Nephron (organoid): ENCODE data around the gene LENG9.

Experiments
- H3K27ac Mint-ChIP-seq, 3 experiments: 2 replicates each; pipeline ENCODE4 v1.8.0; 2020; ENCODE audit warnings: mixed read lengths in 3 of 3, mild to moderate bottlenecking in 2 of 3, moderate library complexity in 1 of 3
- H3K27me3 Mint-ChIP-seq: 2 replicates; pipeline ENCODE4 v1.8.0; 2021; ENCODE audit warnings: low read depth, mild to moderate bottlenecking, moderate library complexity, mixed read lengths
- H3K36me3 Mint-ChIP-seq: 2 replicates; pipeline ENCODE4 v1.8.0; 2020; ENCODE audit warnings: low read depth, mixed read lengths
- H3K4me1 Mint-ChIP-seq: 2 replicates; pipeline ENCODE4 v1.8.0; 2020; ENCODE audit warnings: mixed read lengths
- H3K4me3 Mint-ChIP-seq, 3 experiments: 2 replicates each; pipeline ENCODE4 v1.8.0; 2020; ENCODE audit warnings: mild to moderate bottlenecking in 3 of 3, mixed read lengths in 3 of 3, moderate library complexity in 2 of 3
- H3K9me3 Mint-ChIP-seq: 2 replicates; pipeline ENCODE4 v1.8.0; 2020; ENCODE audit warnings: mixed read lengths
- TF ChIP-seq, protein P1 (sequence below), 3 experiments: fragments of 200-600 bp; sonication (generic); IDR thresholded peaks; one replicate each; pipeline ENCODE4 v1.5.0; 2021; ENCODE audit warnings: antibody characterized with exemption in 3 of 3; ENCODE audit not compliant: unreplicated experiment in 3 of 3

Gene LENG9

DNA sequence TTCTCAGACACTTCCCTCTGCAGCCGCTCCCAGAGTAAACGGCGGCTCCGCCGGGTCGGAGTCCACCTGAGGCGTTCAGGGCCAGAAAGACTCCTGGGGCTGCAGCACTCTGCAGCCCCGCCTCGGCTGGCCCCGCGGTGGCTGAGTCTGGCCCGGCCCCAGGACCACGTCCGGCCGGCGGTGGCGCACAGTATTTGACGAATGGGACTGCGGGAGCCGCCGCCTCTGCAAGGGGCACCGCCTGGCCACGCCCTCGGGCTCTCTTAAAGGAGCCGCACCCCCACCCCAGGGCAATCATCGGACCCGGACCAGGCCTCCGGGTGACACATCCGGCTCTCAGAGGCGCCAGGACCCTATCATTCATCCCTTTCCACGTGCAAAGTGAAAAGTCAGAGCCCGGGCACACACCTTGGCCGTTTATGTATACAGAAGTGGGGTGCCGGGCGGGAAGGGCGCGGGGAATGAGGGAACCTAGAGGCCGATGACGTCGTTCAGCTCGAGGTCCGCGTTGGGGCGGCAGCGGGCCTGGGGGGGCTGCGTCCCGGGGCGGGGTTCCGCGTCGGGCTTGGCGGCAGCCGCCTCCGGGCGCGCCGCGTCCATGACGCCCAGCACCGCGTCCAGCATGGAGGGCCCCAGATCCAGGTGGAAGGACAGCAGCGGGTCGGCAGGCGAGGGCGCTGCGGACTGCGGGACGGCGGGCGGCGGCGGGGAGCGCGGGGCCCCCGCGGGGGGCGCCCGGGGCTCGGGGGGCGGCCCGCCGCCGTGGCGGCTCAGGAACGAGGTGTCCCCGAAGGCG is 1.2 kb upstream of the LENG9 start:
- TF ChIP-seq, protein P1, sequence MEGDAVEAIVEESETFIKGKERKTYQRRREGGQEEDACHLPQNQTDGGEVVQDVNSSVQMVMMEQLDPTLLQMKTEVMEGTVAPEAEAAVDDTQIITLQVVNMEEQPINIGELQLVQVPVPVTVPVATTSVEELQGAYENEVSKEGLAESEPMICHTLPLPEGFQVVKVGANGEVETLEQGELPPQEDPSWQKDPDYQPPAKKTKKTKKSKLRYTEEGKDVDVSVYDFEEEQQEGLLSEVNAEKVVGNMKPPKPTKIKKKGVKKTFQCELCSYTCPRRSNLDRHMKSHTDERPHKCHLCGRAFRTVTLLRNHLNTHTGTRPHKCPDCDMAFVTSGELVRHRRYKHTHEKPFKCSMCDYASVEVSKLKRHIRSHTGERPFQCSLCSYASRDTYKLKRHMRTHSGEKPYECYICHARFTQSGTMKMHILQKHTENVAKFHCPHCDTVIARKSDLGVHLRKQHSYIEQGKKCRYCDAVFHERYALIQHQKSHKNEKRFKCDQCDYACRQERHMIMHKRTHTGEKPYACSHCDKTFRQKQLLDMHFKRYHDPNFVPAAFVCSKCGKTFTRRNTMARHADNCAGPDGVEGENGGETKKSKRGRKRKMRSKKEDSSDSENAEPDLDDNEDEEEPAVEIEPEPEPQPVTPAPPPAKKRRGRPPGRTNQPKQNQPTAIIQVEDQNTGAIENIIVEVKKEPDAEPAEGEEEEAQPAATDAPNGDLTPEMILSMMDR (IDR thresholded peaks at IDR 0.05; ENCODE audit: unreplicated experiment in 3 of 3), result no peak
- Mint-ChIP-seq H3K27me3 (peaks cover 11% of the 10 kb centered on the region), H3K4me3 (peak overlapping the region; percentile 88), H3K9me3 (no peaks in the 10 kb centered on the region), H3K36me3 (peaks cover 31% of the 10 kb centered on the region), H3K27ac (peak overlapping the region; percentile 95 to 99 (median 97)), H3K4me1 (peaks cover 27% of the 10 kb centered on the region)

DNA sequence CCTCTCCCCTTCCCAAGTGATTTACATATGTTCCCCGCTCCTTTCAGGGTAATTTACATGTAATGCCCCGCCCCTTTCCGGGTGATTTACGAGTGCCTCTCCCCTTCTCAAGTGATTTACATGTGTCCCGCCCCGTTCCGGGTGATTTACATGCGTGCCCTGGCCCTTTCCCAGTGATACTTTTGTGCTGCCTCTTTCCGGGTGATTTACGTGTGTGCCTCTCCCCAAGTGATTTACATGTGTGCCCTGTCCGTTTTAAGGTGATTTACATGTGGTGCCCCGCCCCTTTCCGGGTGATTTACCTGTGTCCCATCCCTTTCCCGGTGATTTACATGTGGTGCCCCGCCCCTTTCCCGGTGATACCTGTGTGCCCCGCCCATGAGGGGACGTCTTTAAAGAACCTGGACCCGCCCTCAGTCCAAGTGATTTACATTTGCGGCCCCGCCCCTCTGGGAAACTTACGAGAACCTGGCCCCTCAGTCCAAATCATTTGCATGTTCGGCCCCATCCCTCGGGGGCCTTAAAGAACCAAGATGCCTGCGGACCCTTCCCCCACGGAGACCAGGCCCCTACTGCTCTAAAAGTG is 559 bp upstream of the LENG9 start:
- TF ChIP-seq, protein P1 (IDR thresholded peaks at IDR 0.05; ENCODE audit: unreplicated experiment in 3 of 3), result no peak
- peaks cover 28% of the 10 kb centered on the region for H3K4me1 Mint-ChIP-seq
- H3K4me3 Mint-ChIP-seq, result peak overlapping the region; percentile 88
- H3K27ac Mint-ChIP-seq, result peak overlapping the region; percentile 95 to 99 (median 97)
- H3K27me3 Mint-ChIP-seq, result peaks cover 4% of the 10 kb centered on the region
- H3K9me3 Mint-ChIP-seq, result no peaks in the 10 kb centered on the region
- peaks cover 31% of the 10 kb centered on the region for H3K36me3 Mint-ChIP-seq

DNA sequence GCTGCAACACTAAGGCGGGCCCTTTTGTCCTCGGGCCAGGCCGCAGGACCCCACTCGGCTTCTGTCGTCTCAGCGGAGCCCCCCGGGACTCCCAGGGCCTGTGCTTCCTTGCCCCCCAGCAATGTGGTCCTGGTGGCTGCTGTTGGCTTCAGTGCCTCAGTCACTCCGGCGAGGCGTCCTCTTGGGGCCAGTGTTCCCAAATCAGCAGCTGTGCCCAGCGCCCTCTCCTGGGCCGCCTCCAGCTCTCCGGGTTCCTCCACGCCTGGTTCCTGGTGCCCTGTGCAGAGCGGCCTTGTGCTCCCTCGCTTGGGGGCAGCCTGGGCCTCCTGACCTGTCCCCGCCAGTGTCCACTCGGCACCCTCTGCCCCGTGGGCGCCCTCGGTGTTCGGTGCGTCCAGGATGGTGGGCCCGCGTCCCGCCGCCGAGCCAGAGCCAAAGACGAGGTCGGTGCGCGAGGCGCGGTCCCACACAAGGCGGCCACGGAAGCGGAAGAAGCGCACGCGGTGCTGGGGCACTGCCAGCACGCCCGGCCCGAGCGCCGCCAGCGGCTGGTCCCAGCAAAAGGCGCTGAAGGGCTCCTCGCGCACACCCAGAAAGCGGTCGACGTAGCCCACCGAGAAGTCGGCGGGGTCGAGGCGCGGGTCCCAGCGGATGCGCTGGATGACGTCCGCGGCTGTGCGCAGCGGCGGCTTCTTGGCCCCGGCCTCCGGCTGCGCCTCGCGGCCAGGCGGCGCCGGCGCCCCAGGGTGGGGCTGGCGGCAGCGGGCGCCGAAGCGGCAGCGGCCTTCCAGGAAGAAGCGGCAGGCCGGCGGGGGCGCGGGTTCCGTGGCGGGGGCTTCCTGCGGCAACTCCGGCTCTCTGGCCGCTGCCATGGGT is 685 bp downstream of the LENG9 start:
- Mint-ChIP-seq H3K4me3 (peak overlapping the region; percentile 68 to 86 (median 68)), H3K36me3 (peaks cover 38% of the 10 kb centered on the region), H3K27ac (peak overlapping the region in 2 of 3 experiments; percentile 14 to 95), H3K9me3 (no peaks in the 10 kb centered on the region), H3K27me3 (peaks cover 4% of the 10 kb centered on the region), H3K4me1 (peaks cover 31% of the 10 kb centered on the region)
- TF ChIP-seq, protein P1 (IDR thresholded peaks at IDR 0.05; ENCODE audit: unreplicated experiment in 3 of 3), result peak in 2 of 3 experiments; percentile 10

DNA sequence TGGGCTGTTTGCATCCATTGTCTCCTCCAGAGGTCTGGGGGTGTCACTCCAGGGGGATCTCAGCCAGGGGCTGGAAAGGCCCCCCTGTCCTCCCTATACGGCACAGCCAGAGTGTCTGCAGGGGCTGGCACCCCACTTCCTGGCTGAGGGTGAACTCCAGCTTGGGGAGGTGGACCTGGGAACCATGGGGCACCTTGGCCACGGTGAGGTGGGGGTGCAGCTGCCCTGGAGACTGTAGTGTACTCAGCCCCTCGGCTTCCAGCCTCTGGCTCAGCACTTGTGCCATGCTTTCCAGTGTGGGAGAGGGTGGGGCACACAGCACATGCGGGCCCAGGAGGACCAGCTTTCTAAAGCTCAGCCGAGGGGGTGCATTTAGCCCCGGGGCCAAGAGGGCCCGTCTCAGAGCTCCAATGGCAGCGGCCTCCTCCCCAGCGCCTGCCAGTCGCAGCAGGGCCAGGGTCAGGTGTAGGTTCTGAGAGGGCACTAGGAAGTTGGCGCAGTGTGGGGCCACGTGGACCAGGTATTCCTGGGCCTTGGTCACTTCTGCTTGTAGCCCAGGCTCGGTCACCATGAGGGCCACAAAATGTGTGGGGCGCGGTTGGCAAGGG is 1.4 kb downstream of the LENG9 start:
- TF ChIP-seq, protein P1 (IDR thresholded peaks at IDR 0.05; ENCODE audit: unreplicated experiment in 3 of 3), result no peak
- no peaks in the 10 kb centered on the region for H3K9me3 Mint-ChIP-seq
- H3K27ac Mint-ChIP-seq, result peak overlapping the region; percentile 96 to 98 (median 97)
- peaks cover 31% of the 10 kb centered on the region for H3K4me1 Mint-ChIP-seq
- peak overlapping the region; percentile 68 to 86 (median 86) for H3K4me3 Mint-ChIP-seq
- peaks cover 41% of the 10 kb centered on the region for H3K36me3 Mint-ChIP-seq
- H3K27me3 Mint-ChIP-seq, result peaks cover 4% of the 10 kb centered on the region

DNA sequence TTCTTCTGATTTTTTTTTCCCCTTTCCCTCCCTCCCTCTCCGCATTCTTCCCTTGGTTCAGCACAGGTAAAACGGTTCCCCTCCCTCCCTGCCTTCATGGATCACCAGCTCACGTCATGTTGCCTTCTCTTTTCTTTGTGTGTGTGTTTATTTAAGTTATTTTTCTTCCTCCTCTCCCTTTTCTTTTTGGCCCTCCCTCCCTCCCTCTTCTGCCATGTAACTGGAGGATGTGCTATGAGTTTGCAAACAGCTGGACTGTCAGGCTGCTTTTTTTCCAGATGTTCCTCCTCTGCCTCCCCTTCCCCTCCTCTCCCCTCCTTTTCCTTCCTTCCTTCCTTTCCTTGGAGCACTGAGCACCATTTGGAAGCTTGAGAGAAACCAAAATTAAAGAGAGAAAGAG is 2.0 kb downstream of the LENG9 start:
- no peaks in the 10 kb centered on the region for H3K9me3 Mint-ChIP-seq
- peak overlapping the region; percentile 96 to 98 (median 97) for H3K27ac Mint-ChIP-seq
- H3K36me3 Mint-ChIP-seq, result peaks cover 41% of the 10 kb centered on the region
- TF ChIP-seq, protein P1 (IDR thresholded peaks at IDR 0.05; ENCODE audit: unreplicated experiment in 3 of 3), result no peak
- H3K4me3 Mint-ChIP-seq, result peak overlapping the region; percentile 68 to 86 (median 86)
- peaks cover 31% of the 10 kb centered on the region for H3K4me1 Mint-ChIP-seq
- H3K27me3 Mint-ChIP-seq, result peaks cover 4% of the 10 kb centered on the region
